SK-N-SH (cell line): ENCODE data around the gene PARVA. TPM values are rescaled to one million over a fixed set of nuclear protein-coding genes. Genes with fewer than 3 reads are reported as not detected.

Experiments used
- CTCF ChIA-PET: fragments of 300-600, 350-600 bp; formaldehyde crosslinking; extraction: SDS; loops from one replicate; lab custom pipeline; 2021; lab: Yijun Ruan, JAX
- POLR2A ChIA-PET: fragments of 350-600 bp; sonication (Branson Sonifier 250); formaldehyde crosslinking; extraction: SDS; loops from one replicate; lab custom pipeline; 2020; ENCODE audit warnings: antibody characterized with exemption, inconsistent platforms; lab: Yijun Ruan, JAX
- DNase-seq: peaks from one replicate; pipeline ENCODE4 v3.0.0; 2012
- H2AFZ ChIP-seq: fragments of 200-600 bp; sonication (generic); 2 replicates; pipeline ENCODE4 v1.8.1; 2016; ENCODE audit warnings: antibody characterized with exemption, mild to moderate bottlenecking, low read depth
- H3F3A ChIP-seq: fragments of 200-600 bp; sonication (generic); replicated peaks from 2 replicates; pipeline ENCODE3; 2016; ENCODE audit warnings: antibody characterized with exemption, mild to moderate bottlenecking; ENCODE audit not compliant: insufficient read depth
- H3K27ac ChIP-seq, 2 experiments: fragments of 200-500 bp in 1 of 2; fragments of 200-600 bp in 1 of 2; sonication (Bioruptor generic) in 1 of 2; sonication (generic), shearing (Covaris generic) in 1 of 2; 2 replicates each; pipeline versions ENCODE4 v1.5.1 to v1.6.1; 2014 to 2016; ENCODE audit warnings: low read depth in 2 of 2, inconsistent platforms in 1 of 2, low read length in 1 of 2, mild to moderate bottlenecking in 1 of 2, mixed read lengths in 1 of 2
- H3K27me3 ChIP-seq: fragments of 200-600 bp; sonication (generic), shearing (Covaris generic); 2 replicates; pipeline ENCODE4 v1.6.1; 2016; ENCODE audit warnings: mixed run types; ENCODE audit not compliant: insufficient read depth
- H3K36me3 ChIP-seq, 2 experiments: fragments of 200-500 bp in 1 of 2; fragments of 200-600 bp in 1 of 2; sonication (Bioruptor generic) in 1 of 2; sonication (generic) in 1 of 2; replicated peaks in 1 of 2; 2 replicates each; pipeline versions ENCODE3 to v1.5.1; 2014 to 2016; ENCODE audit warnings: low read length in 1 of 2, mild to moderate bottlenecking in 1 of 2; ENCODE audit not compliant: insufficient read depth in 2 of 2, control insufficient read depth in 1 of 2
- H3K4me1 ChIP-seq, 2 experiments: fragments of 200-500 bp in 1 of 2; fragments of 200-600 bp in 1 of 2; sonication (Bioruptor generic) in 1 of 2; sonication (generic), shearing (Covaris generic) in 1 of 2; 2 replicates each; pipeline versions ENCODE4 v1.5.1 to v1.6.1; 2014 to 2016; ENCODE audit warnings: low read depth in 1 of 2, low read length in 1 of 2, mixed run types in 1 of 2; ENCODE audit not compliant: insufficient read depth in 2 of 2, control insufficient read depth in 1 of 2
- H3K4me2 ChIP-seq: fragments of 200-600 bp; sonication (generic), shearing (Covaris generic); 2 replicates; pipeline ENCODE4 v1.6.1; 2017; ENCODE audit warnings: mixed run types
- H3K4me3 ChIP-seq, 2 experiments: fragments of 200-500 bp in 1 of 2; fragments of 200-600 bp in 1 of 2; sonication (Bioruptor generic) in 1 of 2; sonication (generic), shearing (Covaris generic) in 1 of 2; 2 replicates each; pipeline versions ENCODE4 v1.5.1 to v1.8.1; 2014 to 2016; ENCODE audit warnings: low read depth in 2 of 2, inconsistent platforms in 1 of 2, low read length in 1 of 2, mild to moderate bottlenecking in 1 of 2, mixed read lengths in 1 of 2, moderate library complexity in 1 of 2
- H3K79me2 ChIP-seq: fragments of 200-600 bp; sonication (generic); 2 replicates; pipeline ENCODE4 v1.8.1; 2017; ENCODE audit warnings: mild to moderate bottlenecking; ENCODE audit not compliant: insufficient read depth
- H3K9ac ChIP-seq: fragments of 200-600 bp; sonication (generic); 2 replicates; pipeline ENCODE4 v1.6.1; 2017; ENCODE audit warnings: mixed run types
- H3K9me2 ChIP-seq: fragments of 200-600 bp; sonication (generic); 2 replicates; pipeline ENCODE4 v1.6.1; 2017; ENCODE audit warnings: mixed run types
- H3K9me3 ChIP-seq: fragments of 200-600 bp; sonication (generic); 2 replicates; pipeline ENCODE4 v1.6.1; 2017; ENCODE audit warnings: mixed run types, mild to moderate bottlenecking, moderate library complexity
- H4K20me1 ChIP-seq: fragments of 200-600 bp; sonication (generic); 2 replicates; pipeline ENCODE4 v1.6.1; 2017; ENCODE audit warnings: mild to moderate bottlenecking, mixed run types; ENCODE audit not compliant: insufficient read depth
- ELF1 ChIP-seq: IDR thresholded peaks from 2 replicates; pipeline ENCODE4 v1.4.0; 2012
- EZH2phosphoT487 ChIP-seq: fragments of 200-600 bp; sonication (generic); IDR thresholded peaks from 2 replicates; pipeline ENCODE4 v1.6.1; 2017; ENCODE audit warnings: low read depth, mixed run types, mild to moderate bottlenecking, antibody characterized with exemption, moderate library complexity, borderline replicate concordance
- FOXM1 ChIP-seq: IDR thresholded peaks from 2 replicates; pipeline ENCODE4 v1.4.0; 2012; ENCODE audit warnings: low read depth, mild to moderate bottlenecking
- GATA2 ChIP-seq: sonication (generic); formaldehyde crosslinking; IDR thresholded peaks from 2 replicates; pipeline ENCODE4 v1.5.0; 2020; ENCODE audit warnings: mild to moderate bottlenecking, missing genetic modification reagents
- JUND ChIP-seq: IDR thresholded peaks from 2 replicates; pipeline ENCODE4 v1.4.0; 2012
- MEF2A ChIP-seq: IDR thresholded peaks from 2 replicates; pipeline ENCODE4 v1.4.0; 2012; ENCODE audit warnings: low read depth, borderline replicate concordance
- NRF1 ChIP-seq: IDR thresholded peaks from 2 replicates; pipeline ENCODE4 v1.6.1; 2012; ENCODE audit warnings: low read depth, mild to moderate bottlenecking, low read length
- POLR2AphosphoS5 ChIP-seq: IDR thresholded peaks from 2 replicates; pipeline ENCODE4 v1.6.1; 2012; ENCODE audit warnings: low read depth, low read length
- RCOR1 ChIP-seq: fragments of 150-350 bp; IDR thresholded peaks from 2 replicates; pipeline ENCODE4 v1.6.1; 2017; ENCODE audit warnings: antibody characterized with exemption, low read length
- RFX5 ChIP-seq: IDR thresholded peaks from 2 replicates; pipeline ENCODE4 v1.6.1; 2012; ENCODE audit warnings: mild to moderate bottlenecking, improper control_type of control experiment, low read length
- SIN3A ChIP-seq: IDR thresholded peaks from 2 replicates; pipeline ENCODE4 v1.6.1; 2012; ENCODE audit warnings: low read depth, mild to moderate bottlenecking, low read length, moderate library complexity, borderline replicate concordance
- SMC3 ChIP-seq: IDR thresholded peaks from 2 replicates; pipeline ENCODE4 v1.6.1; 2012; ENCODE audit warnings: low read depth, low read length, improper control_type of control experiment
- TCF12 ChIP-seq: IDR thresholded peaks from 2 replicates; pipeline ENCODE4 v1.4.0; 2012
- TEAD4 ChIP-seq: IDR thresholded peaks from 2 replicates; pipeline ENCODE4 v1.4.0; 2012; ENCODE audit warnings: mild to moderate bottlenecking, borderline replicate concordance; ENCODE audit not compliant: insufficient read depth
- WGBS: methylation state at CpG from one replicate; pipeline ENCODE4 v1.1.6; 2017; ENCODE audit warnings: low lambda C conversion rate; 5-methylcytosine and 5-hydroxymethylcytosine counted together
- polyA plus RNA-seq, 3 experiments: library from polyadenylated mRNA; depleted of rRNA; stranded (reverse); fragments of >200 nt; gene quantifications; 2 replicates each; pipeline ENCODE4 v1.2.3, GENCODE V29; 2012
- TF ChIP-seq, protein P1 (sequence below): IDR thresholded peaks from 2 replicates; pipeline ENCODE4 v1.4.0; 2012; ENCODE audit warnings: low read depth, borderline replicate concordance
- TF ChIP-seq, protein P2 (sequence below): fragments of 200-600 bp; sonication (generic); IDR thresholded peaks from 2 replicates; pipeline ENCODE4 v1.6.1; 2017; ENCODE audit warnings: antibody characterized with exemption, mild to moderate bottlenecking, moderate library complexity
- TF ChIP-seq, protein P3 (sequence below): fragments of 150-350 bp; IDR thresholded peaks from 2 replicates; pipeline ENCODE4 v1.6.1; 2016; ENCODE audit warnings: mild to moderate bottlenecking, low read depth, low read length

PARVA gene
- polyA plus RNA-seq, 1 of the 3 experiments (the other 2 are of a cell fraction): 27.6 TPM

DNA sequence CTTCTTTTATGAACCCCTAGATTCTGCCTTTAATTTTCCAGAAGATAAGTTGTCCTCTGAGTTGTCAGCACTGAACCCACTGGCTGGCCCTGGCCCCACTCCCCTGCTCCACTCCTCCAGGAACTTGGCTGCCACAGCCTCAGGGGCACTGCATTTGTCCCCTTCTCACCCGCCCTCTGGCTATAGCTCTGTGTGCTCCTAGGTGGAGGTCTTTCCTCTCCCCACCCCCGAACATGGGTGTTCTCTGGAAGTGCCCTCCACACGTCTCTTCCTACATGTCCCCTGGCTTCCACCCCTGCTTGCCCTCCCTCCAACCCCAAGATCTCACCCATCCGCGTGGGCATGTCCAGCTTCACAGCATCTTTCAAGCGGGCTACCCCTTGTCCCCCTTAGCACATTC lies 159.2 kb downstream of the PARVA start (continued):
- TF ChIP-seq, protein P1, sequence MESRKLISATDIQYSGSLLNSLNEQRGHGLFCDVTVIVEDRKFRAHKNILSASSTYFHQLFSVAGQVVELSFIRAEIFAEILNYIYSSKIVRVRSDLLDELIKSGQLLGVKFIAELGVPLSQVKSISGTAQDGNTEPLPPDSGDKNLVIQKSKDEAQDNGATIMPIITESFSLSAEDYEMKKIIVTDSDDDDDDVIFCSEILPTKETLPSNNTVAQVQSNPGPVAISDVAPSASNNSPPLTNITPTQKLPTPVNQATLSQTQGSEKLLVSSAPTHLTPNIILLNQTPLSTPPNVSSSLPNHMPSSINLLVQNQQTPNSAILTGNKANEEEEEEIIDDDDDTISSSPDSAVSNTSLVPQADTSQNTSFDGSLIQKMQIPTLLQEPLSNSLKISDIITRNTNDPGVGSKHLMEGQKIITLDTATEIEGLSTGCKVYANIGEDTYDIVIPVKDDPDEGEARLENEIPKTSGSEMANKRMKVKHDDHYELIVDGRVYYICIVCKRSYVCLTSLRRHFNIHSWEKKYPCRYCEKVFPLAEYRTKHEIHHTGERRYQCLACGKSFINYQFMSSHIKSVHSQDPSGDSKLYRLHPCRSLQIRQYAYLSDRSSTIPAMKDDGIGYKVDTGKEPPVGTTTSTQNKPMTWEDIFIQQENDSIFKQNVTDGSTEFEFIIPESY: no peak
- TF ChIP-seq EZH2phosphoT487 (no peak), NRF1 (no peak)

DNA sequence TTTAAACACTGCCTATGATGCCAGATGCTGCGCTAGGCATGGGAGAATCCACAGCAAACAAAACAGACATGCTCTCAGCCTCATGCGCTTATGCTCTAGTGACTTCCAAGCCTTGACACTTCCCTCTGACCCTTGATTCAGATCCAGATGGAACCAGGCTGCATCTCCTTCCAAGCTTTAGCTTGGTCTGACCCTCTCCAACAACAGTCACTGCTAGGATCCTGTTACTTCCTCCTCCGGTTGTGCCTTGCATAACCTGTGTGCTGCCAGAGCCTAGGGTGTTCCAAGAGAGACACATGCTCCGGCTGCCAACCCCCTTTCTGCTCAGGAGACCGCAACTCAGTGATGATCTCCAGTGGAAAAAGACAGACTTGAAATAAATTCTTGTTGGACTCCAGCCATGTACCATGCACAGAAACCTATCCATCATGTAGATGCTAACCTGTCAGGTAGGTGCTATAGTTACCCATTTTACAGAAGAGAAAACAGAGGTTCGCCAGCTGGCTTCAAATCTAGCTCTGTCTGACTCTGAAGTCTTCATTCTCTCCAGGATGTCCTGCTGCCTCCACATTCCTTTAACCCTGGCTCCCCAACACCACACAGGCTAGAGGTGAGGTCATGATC lies 160.5 kb downstream of the PARVA start:
- Histone ChIP-seq H3K9me2 (no peaks in the 10 kb centered on the region), H3K4me3 (no peak overlapping the region), H3K9me3 (no peaks in the 10 kb centered on the region), H3F3A (peaks cover 31% of the 10 kb centered on the region), H3K27me3 (no peaks in the 10 kb centered on the region), H3K4me1 (peaks cover 19 to 37% of the 10 kb centered on the region in 2 experiments; a peak in 3 of 4 replicates), H3K36me3 (peaks cover 3 to 7% of the 10 kb centered on the region in 2 experiments), H3K27ac (no peak overlapping the region), H3K79me2 (no peaks in the 10 kb centered on the region), H3K9ac (no peak overlapping the region), H2AFZ (no peak overlapping the region), H4K20me1 (no peaks in the 10 kb centered on the region), H3K4me2 (no peak overlapping the region)
- CTCF ChIA-PET: no interaction called here
- WGBS: 95% methylated on average over 6 of the region's 6 CpGs
- TF ChIP-seq RCOR1: no peak
- TF ChIP-seq MEF2A: no peak
- TF ChIP-seq, protein P2, sequence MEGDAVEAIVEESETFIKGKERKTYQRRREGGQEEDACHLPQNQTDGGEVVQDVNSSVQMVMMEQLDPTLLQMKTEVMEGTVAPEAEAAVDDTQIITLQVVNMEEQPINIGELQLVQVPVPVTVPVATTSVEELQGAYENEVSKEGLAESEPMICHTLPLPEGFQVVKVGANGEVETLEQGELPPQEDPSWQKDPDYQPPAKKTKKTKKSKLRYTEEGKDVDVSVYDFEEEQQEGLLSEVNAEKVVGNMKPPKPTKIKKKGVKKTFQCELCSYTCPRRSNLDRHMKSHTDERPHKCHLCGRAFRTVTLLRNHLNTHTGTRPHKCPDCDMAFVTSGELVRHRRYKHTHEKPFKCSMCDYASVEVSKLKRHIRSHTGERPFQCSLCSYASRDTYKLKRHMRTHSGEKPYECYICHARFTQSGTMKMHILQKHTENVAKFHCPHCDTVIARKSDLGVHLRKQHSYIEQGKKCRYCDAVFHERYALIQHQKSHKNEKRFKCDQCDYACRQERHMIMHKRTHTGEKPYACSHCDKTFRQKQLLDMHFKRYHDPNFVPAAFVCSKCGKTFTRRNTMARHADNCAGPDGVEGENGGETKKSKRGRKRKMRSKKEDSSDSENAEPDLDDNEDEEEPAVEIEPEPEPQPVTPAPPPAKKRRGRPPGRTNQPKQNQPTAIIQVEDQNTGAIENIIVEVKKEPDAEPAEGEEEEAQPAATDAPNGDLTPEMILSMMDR: no peak
- TF ChIP-seq GATA2 (CRISPR knock-in tag): no peak
- no peak for TF ChIP-seq TCF12
- no peak for TF ChIP-seq FOXM1
- TF ChIP-seq JUND: no peak
- peak; percentile 3 for DNase-seq
- POLR2A ChIA-PET: no interaction called here

DNA sequence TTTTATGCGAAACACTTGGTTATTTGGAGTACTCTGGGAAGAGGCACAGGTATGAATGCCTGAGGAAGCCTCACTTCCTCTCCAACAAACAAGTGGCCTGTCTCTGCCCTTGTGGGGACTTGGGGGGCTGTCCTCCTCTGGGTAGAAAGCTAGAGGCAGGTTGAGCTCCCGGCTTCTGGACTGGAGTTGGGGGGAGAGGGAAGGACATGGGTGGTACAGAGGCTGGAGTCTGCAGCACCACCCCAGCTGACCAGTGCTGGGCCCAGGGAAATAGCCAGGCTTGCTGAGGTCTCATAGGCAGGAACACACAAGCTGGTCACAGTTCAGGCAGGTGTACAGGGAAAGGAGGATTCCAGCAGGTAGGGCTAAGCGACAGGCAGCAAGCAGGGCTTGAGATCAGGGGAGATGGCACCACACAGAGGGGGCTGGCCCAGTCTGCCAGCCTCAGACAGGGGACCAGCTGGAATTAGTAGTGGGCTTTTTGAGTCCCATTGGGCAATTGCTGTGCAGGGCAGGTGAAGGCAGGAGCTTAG lies 161.6 kb downstream of the PARVA start:
- Histone ChIP-seq H3K4me1 (peaks cover 21 to 42% of the 10 kb centered on the region in 2 experiments; a peak in 3 of 4 replicates), H3K27ac (peak overlapping the region; percentile 83 to 93), H3K4me3 (no peak overlapping the region), H3K36me3 (no peaks in the 10 kb centered on the region), H3K9me3 (no peaks in the 10 kb centered on the region), H2AFZ (peak overlapping the region; percentile 49; the same call in 1 of the 2 replicates), H3K4me2 (peak overlapping the region; percentile 38), H3K27me3 (no peaks in the 10 kb centered on the region), H3K9me2 (no peaks in the 10 kb centered on the region), H4K20me1 (no peaks in the 10 kb centered on the region), H3K79me2 (no peaks in the 10 kb centered on the region), H3K9ac (peak overlapping the region; percentile 59), H3F3A (peaks cover 31% of the 10 kb centered on the region)
- no peak for DNase-seq
- 91% methylated on average over 3 of the region's 3 CpGs for WGBS
- POLR2A ChIA-PET: no interaction called here
- CTCF ChIA-PET: interaction anchor here (1.3 kb wide), 1 partner anchor 350 kb away, joined by 4 read pairs; no protein-coding TSS in a partner anchor
- no peak for TF ChIP-seq POLR2AphosphoS5
- TF ChIP-seq RFX5: no peak
- TF ChIP-seq MEF2A: no peak
- TF ChIP-seq FOXM1: no peak
- no peak for TF ChIP-seq TEAD4
- TF ChIP-seq, protein P3, sequence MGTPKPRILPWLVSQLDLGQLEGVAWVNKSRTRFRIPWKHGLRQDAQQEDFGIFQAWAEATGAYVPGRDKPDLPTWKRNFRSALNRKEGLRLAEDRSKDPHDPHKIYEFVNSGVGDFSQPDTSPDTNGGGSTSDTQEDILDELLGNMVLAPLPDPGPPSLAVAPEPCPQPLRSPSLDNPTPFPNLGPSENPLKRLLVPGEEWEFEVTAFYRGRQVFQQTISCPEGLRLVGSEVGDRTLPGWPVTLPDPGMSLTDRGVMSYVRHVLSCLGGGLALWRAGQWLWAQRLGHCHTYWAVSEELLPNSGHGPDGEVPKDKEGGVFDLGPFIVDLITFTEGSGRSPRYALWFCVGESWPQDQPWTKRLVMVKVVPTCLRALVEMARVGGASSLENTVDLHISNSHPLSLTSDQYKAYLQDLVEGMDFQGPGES: no peak
- no peak for TF ChIP-seq ELF1
- TF ChIP-seq SIN3A: no peak
- no peak for TF ChIP-seq JUND
- no peak for TF ChIP-seq SMC3
- TF ChIP-seq NRF1: no peak
